Measurements from ENCODE around the gene MT1M.

DNA sequence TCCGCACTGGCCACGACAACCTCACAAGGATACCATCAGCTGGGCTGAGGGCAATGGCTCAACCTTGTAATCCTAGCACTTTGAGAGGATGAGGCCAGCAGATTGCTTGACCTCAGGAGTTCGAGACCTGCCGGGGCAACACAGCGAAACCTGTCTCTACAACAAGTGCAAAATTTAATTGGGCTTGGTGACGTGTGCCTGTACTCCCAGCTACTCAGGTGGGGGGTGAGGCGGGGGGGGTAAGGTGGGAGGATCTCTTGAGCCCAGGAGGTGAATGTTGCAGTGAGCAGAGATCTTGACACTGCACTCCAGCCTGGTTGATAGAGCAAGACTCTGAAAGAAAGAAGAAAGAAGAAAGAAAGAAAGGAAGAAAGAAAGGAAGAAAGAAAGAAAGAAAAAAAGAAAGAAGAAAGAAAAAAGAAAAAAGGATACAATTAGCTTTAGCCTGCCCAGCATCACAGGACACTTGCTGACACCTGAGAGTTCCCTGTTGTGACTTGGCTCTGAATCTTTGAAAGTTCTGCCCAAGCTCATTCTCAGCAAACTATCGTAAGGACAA, 12.0 kb upstream of the MT1M start:
- TF ChIP-seq, protein P1, sequence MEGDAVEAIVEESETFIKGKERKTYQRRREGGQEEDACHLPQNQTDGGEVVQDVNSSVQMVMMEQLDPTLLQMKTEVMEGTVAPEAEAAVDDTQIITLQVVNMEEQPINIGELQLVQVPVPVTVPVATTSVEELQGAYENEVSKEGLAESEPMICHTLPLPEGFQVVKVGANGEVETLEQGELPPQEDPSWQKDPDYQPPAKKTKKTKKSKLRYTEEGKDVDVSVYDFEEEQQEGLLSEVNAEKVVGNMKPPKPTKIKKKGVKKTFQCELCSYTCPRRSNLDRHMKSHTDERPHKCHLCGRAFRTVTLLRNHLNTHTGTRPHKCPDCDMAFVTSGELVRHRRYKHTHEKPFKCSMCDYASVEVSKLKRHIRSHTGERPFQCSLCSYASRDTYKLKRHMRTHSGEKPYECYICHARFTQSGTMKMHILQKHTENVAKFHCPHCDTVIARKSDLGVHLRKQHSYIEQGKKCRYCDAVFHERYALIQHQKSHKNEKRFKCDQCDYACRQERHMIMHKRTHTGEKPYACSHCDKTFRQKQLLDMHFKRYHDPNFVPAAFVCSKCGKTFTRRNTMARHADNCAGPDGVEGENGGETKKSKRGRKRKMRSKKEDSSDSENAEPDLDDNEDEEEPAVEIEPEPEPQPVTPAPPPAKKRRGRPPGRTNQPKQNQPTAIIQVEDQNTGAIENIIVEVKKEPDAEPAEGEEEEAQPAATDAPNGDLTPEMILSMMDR (IDR thresholded peaks at IDR 0.05; ENCODE audit: control extremely low read depth in 1 of 3, insufficient read depth in 1 of 3, low read depth in 1 of 3, low read length in 3 of 3) = no peak
- TF ChIP-seq EP300 (IDR thresholded peaks at IDR 0.05; ENCODE audit: borderline replicate concordance in 1 of 2, low read depth in 2 of 2, low read length in 2 of 2) (no peak), HDAC6 (IDR thresholded peaks at IDR 0.05; ENCODE audit: low read depth, low read length) (no peak)

All from H1 (cell line).